ENCODE results near the gene PSMB10.
"Not testable (repeated sequence)": the region's sequence is repeated elsewhere in the genome, so short reads cannot be mapped to it uniquely, and the experiment has no call there.

PSMB10 gene

DNA sequence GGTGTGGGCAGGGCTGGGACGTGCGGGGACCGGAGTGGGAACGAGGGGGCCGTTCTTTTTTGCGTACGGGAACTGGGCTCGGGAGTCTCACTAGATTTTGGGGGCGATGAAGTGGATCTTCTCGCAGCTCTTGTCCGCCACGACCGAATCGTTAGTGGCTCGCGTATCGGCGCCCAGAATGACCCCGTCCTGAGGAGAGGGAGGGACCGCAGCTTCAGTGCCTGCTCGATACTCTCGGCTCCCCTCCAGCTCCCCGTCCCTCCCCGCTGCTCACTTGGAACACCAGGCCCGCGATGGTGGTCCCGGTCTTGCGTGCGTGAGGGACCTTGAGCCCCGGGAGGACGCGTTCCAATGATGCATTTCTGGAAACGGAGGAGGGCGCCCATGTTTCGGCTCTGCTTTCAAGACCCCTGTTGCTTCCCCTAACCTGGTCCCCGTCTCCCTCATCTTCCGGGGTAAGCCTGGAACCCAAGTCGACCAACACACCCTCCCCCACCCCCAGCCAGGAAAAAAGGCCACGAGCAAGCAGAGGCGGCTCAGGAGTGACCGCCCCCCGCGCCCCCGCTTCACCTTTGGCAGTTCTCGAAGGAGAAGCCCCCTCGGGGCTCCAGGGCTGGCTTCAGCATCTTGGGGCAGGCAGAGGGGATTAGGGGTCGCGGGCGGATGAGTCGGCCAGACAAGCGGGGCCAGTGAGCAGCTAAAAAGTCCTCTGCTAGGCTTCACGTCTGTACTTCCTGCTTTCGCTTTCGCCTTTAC is at the start of gene PSMB10:
PSMB10 (minus strand) TSS at position 727 of the 756 bp plus-strand sequence; CDS start at position 626, 101 bp downstream.
- DNase-seq: peak; percentile 74

DNA sequence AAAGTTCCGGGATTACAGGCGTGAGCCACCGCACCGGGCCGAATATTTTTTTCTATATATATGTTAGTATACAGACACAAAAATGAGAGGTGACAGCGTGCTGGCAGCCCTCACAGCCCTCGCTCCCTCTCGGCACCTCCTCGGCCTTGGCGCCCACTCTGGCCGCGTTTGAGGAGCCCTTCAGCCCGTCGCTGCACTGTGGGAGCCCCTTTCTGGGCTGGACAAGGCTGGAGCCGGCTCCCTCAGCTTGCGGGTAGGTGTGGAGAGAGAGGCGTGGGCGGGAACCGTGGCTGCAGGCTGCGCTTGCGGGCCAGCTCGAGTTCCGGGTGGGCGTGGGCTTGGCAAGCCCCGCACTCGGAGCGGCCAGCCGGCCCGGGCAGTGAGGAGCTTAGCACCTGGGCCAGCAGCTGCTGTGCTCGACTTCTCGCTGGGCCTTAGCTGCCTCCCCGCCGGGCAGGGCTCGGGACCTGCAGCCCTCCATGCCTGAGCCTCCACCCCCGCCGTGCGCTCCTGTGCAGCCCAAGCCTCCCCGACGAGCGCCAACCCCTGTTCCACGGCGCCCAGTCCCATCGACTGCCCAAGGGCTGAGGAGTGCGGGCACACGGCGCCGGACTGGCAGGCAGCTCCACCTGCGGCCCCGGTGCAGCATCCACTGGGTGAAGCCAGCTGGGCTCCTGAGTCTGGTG is 45.5 kb upstream of the PSMB10 start:
- DNase-seq: no peak

DNA sequence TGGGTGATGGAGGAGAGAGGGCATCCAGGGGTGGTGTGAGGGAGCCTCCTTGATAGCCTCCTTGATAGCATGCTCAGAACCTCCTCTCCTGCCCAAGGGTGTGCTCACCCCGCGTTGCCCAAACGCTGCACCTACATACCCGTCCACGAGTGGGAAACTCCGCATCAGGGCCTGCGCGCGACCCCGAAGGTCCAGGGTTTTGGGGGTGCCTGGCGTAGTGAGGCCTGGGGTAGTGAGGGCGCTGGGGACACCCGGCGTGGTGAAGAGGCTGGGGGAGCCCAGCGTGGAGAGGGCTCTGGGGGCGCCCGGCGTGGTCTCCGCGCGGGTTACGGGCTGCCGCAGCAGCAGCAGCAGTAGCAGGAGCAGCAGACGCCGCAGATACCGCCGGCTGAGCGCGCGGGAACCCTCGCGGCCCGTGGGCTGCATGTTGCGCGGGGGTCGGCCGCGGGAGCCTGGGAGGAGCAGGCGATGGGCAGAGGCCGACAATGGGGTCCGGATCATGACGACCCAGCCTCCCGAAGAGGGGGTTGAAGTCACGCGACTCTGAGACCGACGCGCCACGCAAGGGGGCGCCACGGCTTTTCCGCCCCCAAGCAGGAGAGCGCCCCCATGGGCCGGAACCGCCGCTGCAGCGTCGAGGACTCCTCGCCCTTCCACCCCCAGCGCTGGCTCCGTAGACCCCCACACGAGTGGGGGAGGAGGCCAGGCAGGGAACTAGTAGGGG is 43.5 kb upstream of the PSMB10 start, which contains the start of gene DPEP3:
DPEP3 (minus strand) TSS at position 545 of the 724 bp plus-strand sequence; CDS start at position 426, 119 bp downstream.
- no peak for DNase-seq

DNA sequence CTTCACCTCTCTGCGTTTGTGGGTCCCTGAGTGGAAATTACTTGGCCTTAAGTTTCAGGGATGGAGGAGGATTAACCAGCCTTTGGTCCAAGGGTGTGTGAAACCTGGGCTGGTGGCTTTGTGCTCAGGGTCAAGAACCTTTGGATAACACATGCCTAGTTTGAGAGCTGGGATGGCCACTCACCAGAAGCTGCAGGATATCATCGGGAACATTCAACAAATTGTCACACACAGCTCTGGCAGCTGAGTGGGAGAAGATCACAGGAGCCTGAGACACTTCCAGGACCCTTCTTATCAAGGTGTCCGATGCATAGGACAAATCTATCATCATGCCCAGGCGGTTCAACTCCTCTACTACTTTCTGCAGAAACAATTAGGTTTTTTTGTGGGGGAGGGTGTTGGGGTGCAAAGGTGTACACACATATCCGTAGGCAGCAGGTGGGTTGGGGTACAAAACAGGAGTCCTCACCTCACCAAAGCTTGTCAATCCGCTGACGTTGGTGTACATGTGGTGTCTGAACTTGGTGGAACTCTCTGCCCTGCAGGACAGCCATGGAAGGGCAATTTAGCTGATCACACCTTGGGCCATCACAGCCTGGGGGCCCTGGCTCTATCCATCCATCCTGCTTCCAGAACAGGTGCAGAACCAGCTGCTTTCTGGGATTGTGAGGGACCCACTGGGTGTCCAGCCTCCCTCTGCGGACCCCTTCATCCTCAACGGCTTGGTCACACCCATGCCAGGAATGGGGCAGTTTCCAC is 41.0 kb upstream of the PSMB10 start:
- DNase-seq: no peak

DNA sequence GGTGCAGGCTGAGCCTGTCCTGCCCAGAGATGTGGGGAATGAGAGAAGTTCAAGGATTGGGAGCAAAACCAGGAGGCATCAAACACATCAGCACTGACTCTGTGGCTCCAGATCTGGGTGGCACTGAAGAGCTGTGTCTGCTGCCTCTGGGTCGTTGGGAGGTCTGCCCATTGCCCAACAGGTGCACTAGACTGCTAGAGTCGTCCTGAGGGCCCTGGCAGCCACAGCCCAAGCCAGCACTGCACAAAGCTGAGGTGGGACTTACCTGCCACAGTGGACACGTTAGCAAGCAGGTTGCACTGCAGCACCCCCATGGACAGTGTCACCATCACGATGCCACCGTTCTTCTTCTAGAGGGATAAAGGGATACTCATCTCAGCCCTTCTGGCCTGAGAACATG is 40.4 kb upstream of the PSMB10 start:
- no peak for DNase-seq

DNA sequence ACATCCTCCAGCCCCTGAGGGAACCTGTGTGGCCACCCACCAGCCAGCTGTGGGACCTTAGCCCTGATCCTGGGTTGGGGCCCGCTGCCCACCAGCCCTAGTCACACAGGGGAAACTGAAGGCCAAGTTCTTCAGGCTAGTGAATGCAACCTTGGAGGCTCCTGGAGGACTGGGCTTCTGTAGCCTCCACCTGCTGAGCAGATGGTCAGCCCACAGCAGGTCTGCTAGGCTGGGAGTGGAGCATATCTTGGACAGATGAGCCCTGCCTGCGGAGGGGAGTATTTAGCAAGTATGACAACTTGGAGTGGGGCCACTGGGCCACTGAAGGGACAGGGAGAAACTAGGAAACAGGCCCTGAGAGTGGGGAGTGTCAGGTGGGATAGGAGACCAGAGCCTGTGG is 39.6 kb upstream of the PSMB10 start:
- DNase-seq: no peak

DNA sequence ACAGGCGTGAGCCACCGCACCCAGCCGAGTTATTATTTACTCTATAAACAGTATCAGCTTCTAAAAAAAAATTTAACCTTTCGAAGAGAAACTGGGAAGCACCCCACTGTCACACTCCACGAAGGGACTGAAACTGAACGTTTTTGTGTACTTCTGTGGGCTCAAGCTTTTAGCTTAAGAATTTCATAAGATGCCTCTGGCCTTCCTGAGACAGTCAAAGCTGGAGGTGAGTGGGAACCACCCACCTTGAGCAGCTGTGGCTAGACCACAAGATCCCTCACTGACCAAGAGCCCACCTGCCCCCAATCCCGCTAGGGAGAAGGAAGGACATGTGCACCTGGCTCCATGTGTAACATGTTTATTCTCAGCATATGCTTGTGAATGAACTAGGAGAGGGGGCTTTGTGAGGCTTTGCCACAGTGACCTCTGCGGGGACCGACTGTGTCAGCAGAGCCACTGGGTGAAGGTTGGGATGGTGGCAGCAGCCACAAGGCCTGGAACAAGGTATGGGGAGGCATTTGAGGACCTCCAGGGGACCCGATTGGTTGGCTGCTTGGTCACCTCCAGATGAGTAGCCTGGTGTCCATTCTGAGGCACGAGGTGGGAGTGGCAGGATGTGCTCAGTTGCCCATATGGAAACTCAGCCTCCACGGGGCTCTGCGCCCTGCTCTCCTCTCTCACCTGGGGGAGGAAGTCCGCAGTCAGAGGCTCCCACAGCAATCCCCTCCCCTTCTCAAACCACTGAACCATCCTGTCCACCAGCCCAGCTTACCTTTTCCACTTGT is 38.9 kb upstream of the PSMB10 start:
- DNase-seq: no peak

DNA sequence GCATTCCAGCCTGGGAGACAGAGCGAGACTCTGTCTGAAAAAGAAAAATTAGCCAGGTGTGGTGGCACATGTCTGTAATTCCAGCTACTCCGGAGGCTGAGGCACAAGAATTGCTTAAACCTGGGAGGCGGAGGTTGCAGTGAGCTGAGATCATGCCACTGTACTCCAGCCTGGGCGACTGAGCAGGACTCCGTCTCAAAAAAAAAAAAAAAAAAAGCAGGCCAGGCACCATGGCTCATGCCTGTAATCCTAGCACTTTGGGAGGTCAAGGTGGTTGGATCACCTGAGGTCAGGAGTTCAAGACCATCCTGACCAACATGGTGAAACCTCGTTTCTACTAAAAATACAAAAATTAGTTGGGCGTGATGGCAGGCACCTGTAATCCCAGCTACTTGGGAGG is 35.6 kb upstream of the PSMB10 start:
- DNase-seq: not testable (repeated sequence)

DNA sequence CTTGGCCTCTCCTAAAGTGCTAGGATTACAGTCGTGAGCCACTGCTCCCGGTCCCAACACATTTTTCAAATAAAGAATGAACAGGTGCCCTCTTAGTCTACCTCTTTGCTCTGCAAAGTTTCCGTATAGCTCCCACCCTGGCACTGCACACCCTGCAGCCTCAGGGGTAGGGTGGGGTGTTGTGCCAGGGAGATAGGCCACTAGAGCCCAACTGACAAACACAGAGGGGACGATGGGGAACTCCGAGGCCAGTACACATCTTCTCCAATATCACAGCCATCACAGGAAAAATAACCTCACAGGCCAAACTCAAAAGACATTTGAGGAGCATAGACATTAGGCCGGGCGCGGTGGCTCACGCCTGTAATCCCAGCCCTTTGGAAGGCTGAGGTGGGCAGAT is 34.5 kb upstream of the PSMB10 start:
- DNase-seq: no peak

DNA sequence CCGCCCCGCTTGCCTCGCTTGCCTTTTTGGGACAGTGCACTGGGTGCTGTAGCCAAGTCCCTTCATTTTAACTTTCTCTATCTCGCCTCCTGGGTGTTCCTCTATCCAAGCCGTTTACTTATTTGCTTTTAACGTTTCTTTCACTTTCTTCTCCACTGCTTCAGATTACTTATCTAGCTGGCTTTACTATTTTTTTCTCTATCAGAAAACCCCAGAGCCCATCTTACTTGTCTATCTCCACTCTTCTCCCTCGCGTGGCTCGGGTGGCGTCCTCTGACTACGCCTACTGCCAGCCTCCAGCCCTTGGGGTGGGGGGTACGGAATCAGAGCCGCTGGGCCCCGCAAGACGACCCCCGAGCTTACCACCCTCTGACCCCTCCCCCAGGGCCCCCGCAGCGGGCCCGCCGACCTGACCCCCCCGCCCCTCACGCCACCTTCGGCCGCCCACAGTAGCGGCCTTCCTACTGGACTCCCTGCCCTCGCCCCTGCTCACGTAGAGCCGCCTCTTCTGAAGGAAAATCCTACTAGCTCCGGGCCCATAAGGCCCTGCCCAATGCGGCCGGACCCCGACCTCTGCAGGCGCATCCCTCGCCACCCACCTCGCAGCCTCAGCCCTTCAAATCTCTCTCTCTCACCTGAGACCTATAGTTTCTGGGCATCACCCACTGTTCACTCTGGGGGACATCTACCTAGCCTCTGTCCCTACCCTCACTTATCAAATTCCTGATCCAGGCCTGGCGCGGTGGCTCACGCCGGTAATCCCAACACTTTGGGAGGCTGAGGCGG is 32.8 kb upstream of the PSMB10 start:
- peak; percentile 84 for DNase-seq

DNA sequence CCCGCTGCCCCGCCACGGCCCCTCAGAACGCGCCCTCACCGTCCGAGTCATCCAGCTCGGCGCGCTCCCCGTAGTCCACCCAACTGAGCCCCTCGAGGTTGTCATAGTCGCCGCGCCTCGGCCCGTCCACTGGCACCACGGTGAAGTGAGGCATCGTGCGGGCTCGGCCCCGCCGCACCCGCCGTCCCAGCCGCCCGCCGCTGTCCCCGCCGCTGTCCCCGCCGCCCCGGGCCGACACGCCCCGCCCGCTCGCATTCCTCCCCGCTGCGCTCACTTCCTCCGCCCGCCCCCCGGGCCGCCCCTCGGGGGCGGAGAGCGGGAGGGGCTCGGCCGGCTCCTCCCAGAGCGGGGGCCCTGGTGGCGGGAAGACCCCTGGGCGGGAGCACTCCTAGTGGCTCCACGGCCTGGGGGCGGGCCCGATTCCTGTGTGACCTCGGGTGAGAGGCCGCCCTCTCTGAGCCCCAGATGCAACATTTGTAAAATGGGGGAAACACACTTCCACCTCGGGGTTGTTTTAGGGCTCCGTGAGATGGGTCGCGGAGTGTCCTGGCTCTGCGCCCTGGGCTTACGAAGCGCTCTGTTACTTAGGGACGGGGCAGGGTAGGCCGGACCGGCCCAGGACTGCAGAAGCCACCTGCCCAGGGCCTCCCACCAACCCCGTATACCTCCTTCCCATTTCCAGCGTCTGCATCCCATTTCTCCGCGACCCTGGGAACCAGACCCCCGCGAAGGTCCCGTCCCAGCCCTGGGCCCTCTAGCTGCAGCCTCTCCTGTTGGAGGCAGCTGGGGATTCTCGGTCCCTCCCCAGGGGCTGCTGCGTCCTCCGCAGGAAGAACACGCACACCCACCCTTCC is 32.0 kb upstream of the PSMB10 start, which contains the start of gene SLC12A4:
SLC12A4 (minus strand) TSS at position 238 of the 854 bp plus-strand sequence; CDS start at position 154, 84 bp downstream.
- peak; percentile 94 for DNase-seq

DNA sequence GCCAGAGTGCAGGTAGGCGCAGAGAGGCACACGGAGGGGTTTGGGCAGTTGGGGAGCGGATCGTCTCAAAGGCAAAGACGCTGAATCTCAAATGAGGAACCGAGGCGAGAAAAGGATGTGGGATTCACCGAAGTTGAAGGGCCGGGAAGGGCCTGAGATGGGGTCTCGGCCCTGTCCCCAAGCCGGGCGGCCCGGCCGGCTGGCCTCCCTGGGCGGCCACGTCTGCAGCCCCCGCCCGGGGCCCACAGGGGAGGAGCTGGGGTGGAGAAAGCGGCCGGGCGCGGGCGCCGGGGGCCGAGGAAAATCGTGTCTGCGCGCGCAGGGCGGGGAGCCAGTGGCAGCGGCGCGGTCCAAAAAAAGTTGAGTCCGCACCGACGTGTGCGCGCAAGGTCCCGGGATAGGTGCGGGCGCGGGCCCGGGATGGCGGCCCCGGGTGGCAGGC is 31.3 kb upstream of the PSMB10 start:
- no peak for DNase-seq

DNA sequence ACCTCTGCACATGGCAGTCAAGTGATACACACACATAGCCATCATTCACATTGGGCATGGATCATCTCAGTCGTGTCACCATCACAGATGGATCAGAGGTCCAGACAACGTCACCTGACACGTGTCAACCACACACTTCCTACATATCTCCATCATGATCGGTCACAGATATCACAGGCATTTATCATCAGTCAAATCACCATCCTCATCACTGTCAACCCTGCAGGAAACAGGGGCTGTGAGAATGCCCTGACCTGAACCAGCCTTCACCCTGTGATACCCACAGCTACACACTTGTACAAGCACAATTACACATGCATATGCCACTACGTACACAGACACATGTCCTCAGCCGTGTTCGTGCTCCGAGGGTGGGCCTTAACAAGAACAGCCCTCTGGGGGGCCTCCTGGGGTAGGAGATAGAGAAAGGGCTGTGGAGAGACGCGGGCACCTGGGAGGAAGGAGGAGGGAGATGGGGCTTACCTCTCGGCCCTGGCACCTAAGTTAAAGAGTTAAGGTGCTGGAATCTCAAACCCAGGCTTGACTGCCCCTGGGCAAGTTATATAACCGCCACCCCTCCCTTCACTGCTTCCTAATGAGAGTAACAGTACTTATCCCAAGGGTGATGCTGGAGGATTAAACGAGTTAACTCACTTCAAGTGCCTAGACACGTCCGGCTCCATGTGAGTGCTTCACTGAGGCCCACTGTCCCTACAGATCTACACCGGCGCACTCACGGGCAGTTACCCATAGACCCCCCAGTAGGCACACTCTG is 30.7 kb upstream of the PSMB10 start:
- no peak for DNase-seq

DNA sequence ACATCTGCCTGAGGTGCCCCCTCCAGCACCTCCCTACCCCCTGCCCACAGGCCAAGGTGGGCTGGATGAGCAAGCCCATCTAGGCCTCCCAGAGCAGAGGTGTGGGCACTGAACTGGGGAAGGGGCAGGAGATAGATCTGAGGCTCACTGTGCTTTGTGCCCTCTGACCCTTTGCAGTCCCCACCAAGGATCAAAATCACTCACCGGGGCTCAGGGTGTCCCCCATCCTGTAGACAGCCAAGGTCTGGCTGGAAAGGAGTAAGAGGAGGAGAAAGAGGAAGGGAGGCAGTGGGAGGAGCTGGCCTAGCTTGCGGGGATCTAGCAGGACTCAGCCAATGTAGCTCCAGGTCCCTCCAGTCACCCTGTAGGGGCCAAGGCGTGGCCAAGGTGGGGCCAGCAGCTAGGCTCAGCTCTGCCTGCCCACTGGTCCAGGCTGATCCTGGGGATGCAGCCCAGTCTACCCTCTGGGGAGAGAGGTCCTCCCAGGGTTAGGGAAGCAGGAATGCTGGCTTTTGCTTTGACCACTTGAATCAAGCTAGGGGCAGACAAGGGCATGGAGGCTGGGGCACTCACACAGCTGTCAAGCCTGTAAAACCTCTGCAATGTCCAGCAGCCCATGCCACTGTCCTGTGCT is 30.0 kb upstream of the PSMB10 start:
- DNase-seq: peak; percentile 90

DNA sequence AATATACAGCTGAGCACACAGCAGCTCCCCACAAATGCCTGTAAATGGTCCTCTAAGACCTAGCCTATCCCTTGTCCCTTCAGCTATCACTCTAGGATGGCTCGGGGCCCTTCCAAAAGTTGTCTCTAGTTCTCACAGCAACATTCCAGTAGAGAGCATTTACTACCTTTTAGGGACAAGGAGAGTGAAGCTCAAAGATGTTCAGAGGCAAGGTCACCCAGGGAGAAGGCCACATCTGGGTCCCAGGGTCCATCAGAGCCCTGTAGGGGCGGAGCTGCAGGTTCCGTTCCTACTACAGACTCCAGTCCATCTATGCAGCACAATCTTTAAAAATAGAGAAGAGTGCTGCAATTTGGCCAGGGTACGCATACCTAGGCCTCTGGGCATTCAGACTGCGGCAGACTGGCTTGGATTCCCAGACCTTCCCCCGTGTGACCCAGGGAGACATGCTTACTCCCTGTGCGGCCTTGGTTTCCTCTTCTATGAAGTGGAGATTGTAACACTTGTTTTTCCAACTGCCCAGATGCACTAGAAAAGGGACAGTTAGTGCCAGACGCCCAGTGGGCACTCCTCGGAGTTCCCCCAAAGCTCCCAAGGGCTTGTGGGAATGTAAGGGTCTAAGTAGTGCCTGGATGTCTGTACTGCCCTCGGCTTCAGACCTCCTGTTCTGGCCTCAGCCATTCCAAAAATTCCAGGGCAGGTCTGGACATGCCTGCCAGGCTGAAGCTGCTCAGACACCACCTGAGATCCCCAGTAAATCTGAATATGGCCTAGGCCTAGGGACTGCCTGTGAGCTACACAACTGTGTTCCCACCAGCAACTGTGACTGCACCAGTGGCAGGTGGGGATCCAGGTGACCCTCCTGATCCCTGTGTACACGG is 29.3 kb upstream of the PSMB10 start:
- peak; percentile 88 for DNase-seq

DNA sequence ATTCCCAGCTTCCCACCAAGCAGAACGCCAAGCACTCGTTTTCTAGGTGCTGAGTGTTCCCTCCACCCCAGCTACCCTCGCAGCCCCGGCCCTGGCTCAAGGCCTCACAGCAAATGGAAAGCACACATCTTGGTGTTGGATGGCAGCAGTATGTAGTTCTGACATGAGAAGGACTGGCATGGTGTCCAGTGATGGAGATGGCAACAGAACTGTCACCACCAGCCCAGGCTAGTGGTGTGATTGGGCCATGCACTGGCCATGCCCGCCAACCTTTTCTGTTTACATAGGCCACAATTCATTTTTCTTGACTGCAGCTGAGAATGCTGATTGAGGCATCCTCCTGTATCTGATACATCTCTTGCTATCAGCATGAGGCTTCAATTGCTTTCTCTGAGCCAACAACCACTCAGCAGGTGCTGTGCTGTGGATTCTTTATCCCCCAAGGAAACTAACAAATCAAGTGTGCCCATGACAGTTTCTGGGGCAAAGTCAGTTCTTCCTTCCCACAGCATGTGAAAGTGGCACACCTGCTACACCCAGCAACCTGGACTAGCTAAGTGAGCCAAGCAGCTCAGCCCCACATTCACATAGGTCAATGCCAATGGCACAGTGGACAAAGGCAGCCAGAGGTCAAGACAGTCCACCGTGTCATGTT is 28.0 kb upstream of the PSMB10 start:
- no peak for DNase-seq
